ENCODE results near the gene WDFY1. TPM values are rescaled to one million over a fixed set of nuclear protein-coding genes. Genes with fewer than 3 reads are reported as not detected.
"Not testable (repeated sequence)": the region's sequence is repeated elsewhere in the genome, so short reads cannot be mapped to it uniquely, and the experiment has no call there.

The WDFY1 gene
- total and polyA plus RNA-seq, 2 donors from 2014 or later: 10.4 to 38.4 TPM

DNA sequence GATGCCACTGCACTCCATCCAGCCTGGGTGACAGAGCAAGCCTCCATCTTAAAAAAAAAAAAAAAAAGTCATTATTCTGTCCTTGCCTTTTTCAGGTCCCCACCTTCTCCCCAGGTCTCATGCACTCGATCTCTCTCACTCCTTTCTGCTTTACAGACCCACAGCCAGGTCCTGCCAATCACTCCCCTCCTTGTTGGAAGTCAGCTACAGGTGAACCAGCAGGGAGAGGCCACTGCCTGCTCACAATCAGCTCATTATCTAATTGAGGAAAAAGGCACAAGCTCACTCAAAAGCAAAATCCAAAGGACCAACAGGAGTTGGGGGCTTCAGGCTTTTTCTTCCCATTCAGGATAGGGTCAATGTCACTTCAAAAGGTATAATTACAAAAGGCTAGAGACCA lies 2.0 kb downstream of the WDFY1 start:
- no peak for DNase-seq
- no peaks in the 10 kb centered on the region for H3K36me3 ChIP-seq (ENCODE audit: control insufficient read depth in 2 of 3, insufficient read depth in 3 of 3, low read length in 3 of 3)
- no peaks in the 10 kb centered on the region for H3K27me3 ChIP-seq (ENCODE audit: control insufficient read depth, insufficient read depth, low read length)
- H3K9ac ChIP-seq (ENCODE audit: low read length in 3 of 3): peak overlapping the region in 1 of 3 donors; percentile 90
- FAIRE-seq: no peak
- H3K4me3 ChIP-seq (ENCODE audit: low read length in 3 of 3): peak overlapping the region in 2 of 3 donors; percentile 22 to 82
- TF ChIP-seq, protein P1, sequence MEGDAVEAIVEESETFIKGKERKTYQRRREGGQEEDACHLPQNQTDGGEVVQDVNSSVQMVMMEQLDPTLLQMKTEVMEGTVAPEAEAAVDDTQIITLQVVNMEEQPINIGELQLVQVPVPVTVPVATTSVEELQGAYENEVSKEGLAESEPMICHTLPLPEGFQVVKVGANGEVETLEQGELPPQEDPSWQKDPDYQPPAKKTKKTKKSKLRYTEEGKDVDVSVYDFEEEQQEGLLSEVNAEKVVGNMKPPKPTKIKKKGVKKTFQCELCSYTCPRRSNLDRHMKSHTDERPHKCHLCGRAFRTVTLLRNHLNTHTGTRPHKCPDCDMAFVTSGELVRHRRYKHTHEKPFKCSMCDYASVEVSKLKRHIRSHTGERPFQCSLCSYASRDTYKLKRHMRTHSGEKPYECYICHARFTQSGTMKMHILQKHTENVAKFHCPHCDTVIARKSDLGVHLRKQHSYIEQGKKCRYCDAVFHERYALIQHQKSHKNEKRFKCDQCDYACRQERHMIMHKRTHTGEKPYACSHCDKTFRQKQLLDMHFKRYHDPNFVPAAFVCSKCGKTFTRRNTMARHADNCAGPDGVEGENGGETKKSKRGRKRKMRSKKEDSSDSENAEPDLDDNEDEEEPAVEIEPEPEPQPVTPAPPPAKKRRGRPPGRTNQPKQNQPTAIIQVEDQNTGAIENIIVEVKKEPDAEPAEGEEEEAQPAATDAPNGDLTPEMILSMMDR (IDR thresholded peaks at IDR 0.05; ENCODE audit: borderline replicate concordance, extremely low read depth, insufficient read depth): no peak
- H3K4me1 ChIP-seq (ENCODE audit: control insufficient read depth in 2 of 3, insufficient read depth in 2 of 3, low read depth in 1 of 3, low read length in 3 of 3): peaks cover 0 to 5% (median 5%) of the 10 kb centered on the region in 3 donors
- no peaks in the 10 kb centered on the region for H3K9me3 ChIP-seq (ENCODE audit: control insufficient read depth in 2 of 3, insufficient read depth in 1 of 3, low read length in 3 of 3)
- H3K27ac ChIP-seq (ENCODE audit: low read depth in 2 of 2, low read length in 2 of 2): no peak overlapping the region
- intact Hi-C loops (cut with DNase I): no loop called here

DNA sequence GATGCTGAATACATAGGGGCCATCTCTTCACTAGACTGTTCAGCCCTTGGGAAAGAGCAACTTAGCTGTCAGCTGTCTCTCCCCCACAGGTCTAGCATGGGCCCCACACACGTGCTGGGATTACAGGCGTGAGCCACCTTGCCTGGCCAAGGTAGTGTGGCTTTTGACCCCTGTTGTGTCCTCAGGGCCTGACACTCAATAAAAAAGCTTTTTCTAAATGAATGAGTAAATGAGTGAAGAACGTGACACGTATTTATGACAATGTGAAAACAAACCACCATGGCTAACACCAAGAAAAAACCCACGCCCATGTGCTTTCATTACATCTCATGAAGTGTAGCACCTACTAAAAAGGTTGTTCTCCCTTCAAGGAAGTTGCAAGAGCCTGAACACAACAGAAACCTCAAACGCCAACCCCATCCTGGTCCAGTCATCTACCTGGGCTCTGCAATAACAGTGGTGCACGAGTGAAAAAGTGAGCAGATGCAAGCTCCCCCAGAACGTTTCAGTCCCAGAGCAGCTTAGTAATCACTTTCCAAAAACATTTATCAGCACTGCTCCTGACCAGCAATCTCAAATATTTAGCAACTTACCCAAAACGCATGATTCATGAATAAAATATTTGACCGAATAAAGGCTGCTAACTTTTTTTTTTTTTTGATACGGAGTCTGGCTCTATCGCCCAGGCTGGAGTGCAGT lies 3.4 kb downstream of the WDFY1 start:
- no peaks in the 10 kb centered on the region for H3K27me3 ChIP-seq (ENCODE audit: control insufficient read depth, insufficient read depth, low read length)
- TF ChIP-seq, protein P1 (IDR thresholded peaks at IDR 0.05; ENCODE audit: borderline replicate concordance, extremely low read depth, insufficient read depth): no peak
- intact Hi-C loops (cut with DNase I): no loop called here
- no peak overlapping the region for H3K27ac ChIP-seq (ENCODE audit: low read depth in 2 of 2, low read length in 2 of 2)
- no peak overlapping the region for H3K9ac ChIP-seq (ENCODE audit: low read length in 3 of 3)
- peaks cover 0 to 12% (median 9%) of the 10 kb centered on the region in 3 donors for H3K4me1 ChIP-seq (ENCODE audit: control insufficient read depth in 2 of 3, insufficient read depth in 2 of 3, low read depth in 1 of 3, low read length in 3 of 3)
- H3K36me3 ChIP-seq (ENCODE audit: control insufficient read depth in 2 of 3, insufficient read depth in 3 of 3, low read length in 3 of 3): no peaks in the 10 kb centered on the region
- DNase-seq (no peak), FAIRE-seq (no peak)
- no peak overlapping the region for H3K4me3 ChIP-seq (ENCODE audit: low read length in 3 of 3)
- no peaks in the 10 kb centered on the region for H3K9me3 ChIP-seq (ENCODE audit: control insufficient read depth in 2 of 3, insufficient read depth in 1 of 3, low read length in 3 of 3)

DNA sequence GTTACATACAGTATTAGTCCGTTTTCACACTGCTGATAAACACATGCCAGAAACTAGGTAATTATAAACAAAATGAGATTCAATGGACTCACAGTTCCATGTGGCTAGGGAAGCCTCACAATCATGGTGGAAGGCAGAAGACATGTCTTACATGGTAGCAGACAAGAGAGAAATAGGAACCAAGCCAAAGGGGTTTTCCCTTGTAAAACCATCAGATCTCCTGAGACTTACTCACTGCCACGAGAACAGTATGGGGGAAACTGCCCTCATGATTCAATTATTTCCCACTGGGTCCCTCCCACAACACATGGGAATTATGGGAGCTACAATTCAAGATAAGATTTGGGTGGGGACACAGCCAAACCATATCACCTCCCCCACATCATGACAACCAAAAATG lies 5.7 kb downstream of the WDFY1 start:
- H3K27ac ChIP-seq (ENCODE audit: low read depth in 2 of 2, low read length in 2 of 2); intact Hi-C loops (cut with DNase I); FAIRE-seq; H3K27me3 ChIP-seq (ENCODE audit: control insufficient read depth, insufficient read depth, low read length); H3K9me3 ChIP-seq (ENCODE audit: control insufficient read depth in 2 of 3, insufficient read depth in 1 of 3, low read length in 3 of 3); H3K9ac ChIP-seq (ENCODE audit: low read length in 3 of 3); H3K4me3 ChIP-seq (ENCODE audit: low read length in 3 of 3); H3K36me3 ChIP-seq (ENCODE audit: control insufficient read depth in 2 of 3, insufficient read depth in 3 of 3, low read length in 3 of 3); DNase-seq: not testable (repeated sequence)
- peaks cover 0 to 21% (median 11%) of the 10 kb centered on the region in 3 donors for H3K4me1 ChIP-seq (ENCODE audit: control insufficient read depth in 2 of 3, insufficient read depth in 2 of 3, low read depth in 1 of 3, low read length in 3 of 3)

DNA sequence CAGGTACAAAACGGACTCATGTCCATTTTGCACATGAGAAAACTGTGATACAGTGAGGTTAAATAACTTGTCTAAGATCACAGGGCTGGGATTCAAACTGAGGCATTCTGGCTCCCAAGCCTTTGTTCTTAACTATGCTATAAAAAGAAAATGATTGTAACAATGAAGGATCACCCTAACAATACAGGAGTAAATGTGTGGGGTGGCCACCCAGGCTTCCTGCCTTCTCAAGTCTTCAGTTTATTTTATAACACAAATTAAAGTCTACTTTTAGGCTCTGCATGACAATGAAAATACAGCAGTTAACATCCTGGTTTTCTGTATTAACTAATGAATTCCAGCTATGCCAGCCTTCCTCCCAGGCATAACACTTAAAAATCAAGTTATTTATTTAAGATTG lies 7.6 kb downstream of the WDFY1 start:
- TF ChIP-seq, protein P1 (IDR thresholded peaks at IDR 0.05; ENCODE audit: borderline replicate concordance, extremely low read depth, insufficient read depth): no peak
- no peaks in the 10 kb centered on the region for H3K9me3 ChIP-seq (ENCODE audit: control insufficient read depth in 2 of 3, insufficient read depth in 1 of 3, low read length in 3 of 3)
- peaks cover 0 to 21% (median 6%) of the 10 kb centered on the region in 3 donors for H3K4me1 ChIP-seq (ENCODE audit: control insufficient read depth in 2 of 3, insufficient read depth in 2 of 3, low read depth in 1 of 3, low read length in 3 of 3)
- FAIRE-seq (no peak), DNase-seq (no peak)
- H3K36me3 ChIP-seq (ENCODE audit: control insufficient read depth in 2 of 3, insufficient read depth in 3 of 3, low read length in 3 of 3): no peaks in the 10 kb centered on the region
- H3K4me3 ChIP-seq (ENCODE audit: low read length in 3 of 3): no peak overlapping the region
- intact Hi-C loops (cut with DNase I): no loop called here
- no peak overlapping the region for H3K27ac ChIP-seq (ENCODE audit: low read depth in 2 of 2, low read length in 2 of 2)
- no peaks in the 10 kb centered on the region for H3K27me3 ChIP-seq (ENCODE audit: control insufficient read depth, insufficient read depth, low read length)
- H3K9ac ChIP-seq (ENCODE audit: low read length in 3 of 3): no peak overlapping the region
